ENCODE results near the gene HSF4. TPM values are rescaled to one million over a fixed set of nuclear protein-coding genes. Genes with fewer than 3 reads are reported as not detected.

The HSF4 gene
- total RNA-seq, 1 experiment from 2014 or later = 39.4 TPM

DNA sequence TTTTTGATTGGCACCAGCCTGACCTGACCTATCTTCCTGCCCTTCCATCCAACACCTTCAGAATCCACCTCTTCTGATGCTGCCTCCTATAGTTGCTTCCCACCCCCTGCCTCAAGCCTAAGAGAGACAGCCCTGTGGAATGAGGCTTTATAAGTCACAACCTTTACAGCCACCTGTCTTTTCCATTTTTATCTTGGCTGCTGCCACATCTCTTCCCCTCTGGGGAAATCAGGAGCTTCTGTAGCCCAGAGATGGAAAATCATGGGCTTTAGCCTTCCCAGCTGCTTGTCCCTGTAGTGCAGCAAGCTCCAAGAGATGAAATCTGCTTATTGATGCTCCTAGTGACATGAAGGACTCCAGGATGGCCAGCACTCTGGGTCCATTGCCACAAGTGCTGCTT lies 36.1 kb upstream of the HSF4 start:
- Histone ChIP-seq H3K36me3 (ENCODE audit: control insufficient read depth, insufficient read depth, low read length) (peaks cover 2% of the 10 kb centered on the region; the same call in 1 of the 2 replicates), H3K4me3 (ENCODE audit: low read depth, low read length) (no peak overlapping the region), H3K27me3 (replicated peaks; ENCODE audit: control insufficient read depth, insufficient read depth, low read length) (no peaks in the 10 kb centered on the region), H3K4me1 (no peaks in the 10 kb centered on the region), H3K9me3 (no peaks in the 10 kb centered on the region)
- TF ChIP-seq, protein P1, sequence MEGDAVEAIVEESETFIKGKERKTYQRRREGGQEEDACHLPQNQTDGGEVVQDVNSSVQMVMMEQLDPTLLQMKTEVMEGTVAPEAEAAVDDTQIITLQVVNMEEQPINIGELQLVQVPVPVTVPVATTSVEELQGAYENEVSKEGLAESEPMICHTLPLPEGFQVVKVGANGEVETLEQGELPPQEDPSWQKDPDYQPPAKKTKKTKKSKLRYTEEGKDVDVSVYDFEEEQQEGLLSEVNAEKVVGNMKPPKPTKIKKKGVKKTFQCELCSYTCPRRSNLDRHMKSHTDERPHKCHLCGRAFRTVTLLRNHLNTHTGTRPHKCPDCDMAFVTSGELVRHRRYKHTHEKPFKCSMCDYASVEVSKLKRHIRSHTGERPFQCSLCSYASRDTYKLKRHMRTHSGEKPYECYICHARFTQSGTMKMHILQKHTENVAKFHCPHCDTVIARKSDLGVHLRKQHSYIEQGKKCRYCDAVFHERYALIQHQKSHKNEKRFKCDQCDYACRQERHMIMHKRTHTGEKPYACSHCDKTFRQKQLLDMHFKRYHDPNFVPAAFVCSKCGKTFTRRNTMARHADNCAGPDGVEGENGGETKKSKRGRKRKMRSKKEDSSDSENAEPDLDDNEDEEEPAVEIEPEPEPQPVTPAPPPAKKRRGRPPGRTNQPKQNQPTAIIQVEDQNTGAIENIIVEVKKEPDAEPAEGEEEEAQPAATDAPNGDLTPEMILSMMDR (IDR thresholded peaks at IDR 0.05; ENCODE audit: insufficient read depth in 1 of 2, low read depth in 1 of 2, low read length in 1 of 2, severe bottlenecking in 1 of 2, unreplicated experiment in 1 of 2) = no peak
- peaks cover 63% of the 10 kb centered on the region for H3K36me3 Mint-ChIP-seq (ENCODE audit: insufficient read depth, unreplicated experiment)
- POLR2A ChIA-PET = no interaction called here
- H3K27ac Mint-ChIP-seq (ENCODE audit: unreplicated experiment) = no peak overlapping the region
- DNase-seq = no peak
- H3K4me1 Mint-ChIP-seq (ENCODE audit: low read depth, unreplicated experiment) = no peaks in the 10 kb centered on the region
- no TSS peak for BruUV-seq (replicated peaks)
- CTCF ChIA-PET = no interaction called here
- intact Hi-C loops (cut with micrococcal nuclease; ENCODE audit: unreplicated experiment) = no loop called here
- no peak overlapping the region for H3K4me3 Mint-ChIP-seq (ENCODE audit: unreplicated experiment)
- H3K9me3 Mint-ChIP-seq (ENCODE audit: unreplicated experiment) = no peaks in the 10 kb centered on the region
- no peaks in the 10 kb centered on the region for H3K27me3 Mint-ChIP-seq (ENCODE audit: insufficient read depth, unreplicated experiment)

DNA sequence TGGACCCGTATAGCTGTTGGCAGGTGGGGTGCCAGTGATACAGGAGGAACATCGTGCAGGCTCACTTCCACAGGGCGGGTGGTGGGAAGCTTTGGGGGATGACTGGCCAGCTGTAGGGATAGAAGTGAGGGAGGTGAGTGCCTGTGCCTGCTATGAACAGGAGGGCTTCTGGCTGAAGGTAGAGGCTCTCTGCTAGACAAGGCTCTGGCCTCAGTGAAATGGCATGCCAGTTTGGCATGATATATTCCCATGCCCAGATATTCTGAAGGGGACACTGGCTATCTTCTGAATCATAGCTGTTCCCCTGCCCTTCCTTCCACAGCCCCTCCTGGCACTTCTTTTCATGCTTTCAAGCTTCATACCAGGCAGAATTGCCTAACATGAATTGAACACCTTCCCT lies 35.7 kb upstream of the HSF4 start:
- TF ChIP-seq, protein P1 (IDR thresholded peaks at IDR 0.05; ENCODE audit: insufficient read depth in 1 of 2, low read depth in 1 of 2, low read length in 1 of 2, severe bottlenecking in 1 of 2, unreplicated experiment in 1 of 2) = no peak
- H3K9me3 ChIP-seq = no peaks in the 10 kb centered on the region
- peaks cover 63% of the 10 kb centered on the region for H3K36me3 Mint-ChIP-seq (ENCODE audit: insufficient read depth, unreplicated experiment)
- no peaks in the 10 kb centered on the region for H3K4me1 ChIP-seq
- H3K36me3 ChIP-seq (ENCODE audit: control insufficient read depth, insufficient read depth, low read length) = peaks cover 2% of the 10 kb centered on the region; the same call in 1 of the 2 replicates
- no peak overlapping the region for H3K27ac Mint-ChIP-seq (ENCODE audit: unreplicated experiment)
- intact Hi-C loops (cut with micrococcal nuclease; ENCODE audit: unreplicated experiment) = no loop called here
- DNase-seq = no peak
- H3K27me3 ChIP-seq (replicated peaks; ENCODE audit: control insufficient read depth, insufficient read depth, low read length) = no peaks in the 10 kb centered on the region
- no peaks in the 10 kb centered on the region for H3K4me1 Mint-ChIP-seq (ENCODE audit: low read depth, unreplicated experiment)
- ChIA-PET POLR2A (no interaction called here), CTCF (no interaction called here)
- H3K9me3 Mint-ChIP-seq (ENCODE audit: unreplicated experiment) = no peaks in the 10 kb centered on the region
- no peak overlapping the region for H3K4me3 Mint-ChIP-seq (ENCODE audit: unreplicated experiment)
- no peaks in the 10 kb centered on the region for H3K27me3 Mint-ChIP-seq (ENCODE audit: insufficient read depth, unreplicated experiment)
- no TSS peak for BruUV-seq (replicated peaks)
- no peak overlapping the region for H3K4me3 ChIP-seq (ENCODE audit: low read depth, low read length)

DNA sequence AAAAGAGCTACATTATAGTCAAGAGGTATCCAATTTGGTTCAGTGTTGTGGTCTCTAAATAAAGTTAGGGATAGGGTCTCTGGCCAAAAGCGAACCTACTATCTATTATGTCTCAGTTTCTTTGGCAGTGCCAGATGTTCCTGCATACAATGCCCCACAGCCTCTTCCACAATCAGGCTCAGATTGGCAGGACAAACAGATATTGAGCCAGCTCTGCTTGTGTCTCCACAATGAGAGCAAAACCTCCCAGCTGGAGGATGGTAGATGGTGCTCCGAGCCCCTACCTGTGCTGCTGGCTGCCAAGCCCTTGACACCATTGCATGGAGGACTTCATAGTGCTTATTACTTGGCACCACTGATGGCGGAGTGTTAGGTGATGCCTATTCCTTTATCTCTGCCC lies 35.1 kb upstream of the HSF4 start:
- Histone ChIP-seq H3K9me3 (no peaks in the 10 kb centered on the region), H3K4me3 (ENCODE audit: low read depth, low read length) (no peak overlapping the region), H3K4me1 (no peaks in the 10 kb centered on the region), H3K27me3 (replicated peaks; ENCODE audit: control insufficient read depth, insufficient read depth, low read length) (no peaks in the 10 kb centered on the region), H3K36me3 (ENCODE audit: control insufficient read depth, insufficient read depth, low read length) (peaks cover 2% of the 10 kb centered on the region; the same call in 1 of the 2 replicates)
- no peak for DNase-seq
- H3K9me3 Mint-ChIP-seq (ENCODE audit: unreplicated experiment) = no peaks in the 10 kb centered on the region
- no peaks in the 10 kb centered on the region for H3K27me3 Mint-ChIP-seq (ENCODE audit: insufficient read depth, unreplicated experiment)
- TF ChIP-seq, protein P1 (IDR thresholded peaks at IDR 0.05; ENCODE audit: insufficient read depth in 1 of 2, low read depth in 1 of 2, low read length in 1 of 2, severe bottlenecking in 1 of 2, unreplicated experiment in 1 of 2) = no peak
- intact Hi-C loops (cut with micrococcal nuclease; ENCODE audit: unreplicated experiment) = no loop called here
- no peaks in the 10 kb centered on the region for H3K4me1 Mint-ChIP-seq (ENCODE audit: low read depth, unreplicated experiment)
- peaks cover 63% of the 10 kb centered on the region for H3K36me3 Mint-ChIP-seq (ENCODE audit: insufficient read depth, unreplicated experiment)
- POLR2A ChIA-PET = interaction anchor here (0.6 kb wide), 1 partner anchor 308 kb away, joined by 7 read pairs; no protein-coding TSS in a partner anchor
- no peak overlapping the region for H3K27ac Mint-ChIP-seq (ENCODE audit: unreplicated experiment)
- no TSS peak for BruUV-seq (replicated peaks)
- CTCF ChIA-PET = no interaction called here
- H3K4me3 Mint-ChIP-seq (ENCODE audit: unreplicated experiment) = no peak overlapping the region
